ENCODE measurements around the gene SMTNL1. TPM values are rescaled to one million over a fixed set of nuclear protein-coding genes. Genes with fewer than 3 reads are reported as not detected.

The SMTNL1 gene
- total RNA-seq (2022; extraction: Qiagen RNA extraction) = not detected in 5 replicates

GRCh38 chr11:57536947-57537619, at the start of gene SMTNL1:
Gene SMTNL1, plus strand, starts transcription at chr11:57537595. Its CDS starts 5,048 bp downstream, at chr11:57542643.

GRCh38 chr11:57515332-57516060, 21.9 kb upstream of the SMTNL1 start, which contains the start of gene SLC43A1:
Gene SLC43A1, minus strand, starts transcription at chr11:57515702. Its CDS starts 1,591 bp downstream, at chr11:57514111.

GRCh38 chr11:57530596-57531507, 6.5 kb upstream of the SMTNL1 start, which contains the start of gene TIMM10:
Gene TIMM10, minus strand, starts transcription at chr11:57530754. Its CDS starts 565 bp downstream, at chr11:57530189.

GRCh38 chr11:57567515-57568329, 30.3 kb downstream of the SMTNL1 start, which contains the start of gene UBE2L6:
Gene UBE2L6, minus strand, starts transcription at chr11:57567672. Its CDS starts 61 bp downstream, at chr11:57567611.

GRCh38 chr11:57597461-57597915, 60.1 kb downstream of the SMTNL1 start, which contains the start of gene SERPING1:
Gene SERPING1, plus strand, starts transcription at chr11:57597685. Its CDS starts 586 bp downstream, at chr11:57598271.

Other genes with a start within 250 kb of the SMTNL1 start
- 62.1 to 110 TPM (median 105 TPM) in 5 replicates for gene TNKS1BP1, start 212.6 kb upstream of the SMTNL1 start, total RNA-seq (2022; extraction: Qiagen RNA extraction)
- gene SSRP1, start 201.7 kb upstream of the SMTNL1 start, total RNA-seq (2022; extraction: Qiagen RNA extraction) = 231 to 260 TPM (median 252 TPM) in 5 replicates
- 0.05 to 0.23 TPM (median 0.15 TPM) in 5 replicates for gene P2RX3, start 199.2 kb upstream of the SMTNL1 start, total RNA-seq (2022; extraction: Qiagen RNA extraction)
- gene PRG3, start 156.4 kb upstream of the SMTNL1 start, total RNA-seq (2022; extraction: Qiagen RNA extraction) = not detected in 5 replicates
- 0.08 TPM in 1 of 5 replicates, not detected in the others for gene PRG2, start 146.9 kb upstream of the SMTNL1 start, total RNA-seq (2022; extraction: Qiagen RNA extraction)
- gene SLC43A3, start 110.5 kb upstream of the SMTNL1 start, total RNA-seq (2022; extraction: Qiagen RNA extraction) = 0.33 to 0.58 TPM (median 0.43 TPM) in 5 replicates
- gene RTN4RL2, start 77.1 kb upstream of the SMTNL1 start, total RNA-seq (2022; extraction: Qiagen RNA extraction) = 41.3 to 86.1 TPM (median 84.7 TPM) in 5 replicates
- 1.8 to 3.0 TPM (median 2.6 TPM) in 5 replicates for gene SLC43A1, start 21.9 kb upstream of the SMTNL1 start, total RNA-seq (2022; extraction: Qiagen RNA extraction)
- 134 to 165 TPM (median 145 TPM) in 5 replicates for gene TIMM10, start 6.8 kb upstream of the SMTNL1 start, total RNA-seq (2022; extraction: Qiagen RNA extraction)
- 34.4 to 45.3 TPM (median 43.0 TPM) in 5 replicates for gene UBE2L6, start 30.1 kb downstream of the SMTNL1 start, total RNA-seq (2022; extraction: Qiagen RNA extraction)
- gene SERPING1, start 60.1 kb downstream of the SMTNL1 start, total RNA-seq (2022; extraction: Qiagen RNA extraction) = 0.41 to 1.2 TPM (median 0.95 TPM) in 5 replicates
- 0.10 to 0.34 TPM (median 0.25 TPM) in 5 replicates for gene YPEL4, start 112.3 kb downstream of the SMTNL1 start, total RNA-seq (2022; extraction: Qiagen RNA extraction)
- gene CLP1, start 120.2 kb downstream of the SMTNL1 start, total RNA-seq (2022; extraction: Qiagen RNA extraction) = 25.8 to 27.6 TPM (median 26.6 TPM) in 5 replicates
- 69.4 to 83.9 TPM (median 80.4 TPM) in 5 replicates for gene ZDHHC5, start 130.5 kb downstream of the SMTNL1 start, total RNA-seq (2022; extraction: Qiagen RNA extraction)
- 27.5 to 30.9 TPM (median 29.1 TPM) in 5 replicates for gene MED19, start 174.6 kb downstream of the SMTNL1 start, total RNA-seq (2022; extraction: Qiagen RNA extraction)
- gene TMX2, start 175.0 kb downstream of the SMTNL1 start, total RNA-seq (2022; extraction: Qiagen RNA extraction) = 145 to 163 TPM (median 150 TPM) in 5 replicates
- 110 to 126 TPM (median 120 TPM) in 5 replicates for gene SELENOH, start 203.9 kb downstream of the SMTNL1 start, total RNA-seq (2022; extraction: Qiagen RNA extraction)
- 0.06 TPM in 1 of 5 replicates, not detected in the others for gene BTBD18, start 214.2 kb downstream of the SMTNL1 start, total RNA-seq (2022; extraction: Qiagen RNA extraction)
- gene CTNND1, start 224.2 kb downstream of the SMTNL1 start, total RNA-seq (2022; extraction: Qiagen RNA extraction) = 50.4 to 74.9 TPM (median 69.2 TPM) in 5 replicates

Data from A549 treated with dexamethasone at 1 μM for 4 hours (cell line).